Urothelium cell line (cell line): ENCODE data around the gene FFAR1.
"Not testable (repeated sequence)": the region's sequence is repeated elsewhere in the genome, so short reads cannot be mapped to it uniquely, and the experiment has no call there.

Source experiments
- DNase-seq: peaks from one replicate; pipeline ENCODE4 v3.0.0; 2011; ENCODE audit warnings: low spot score, mixed read lengths
- FAIRE-seq: peaks from 2 replicates; lab custom pipeline; 2011; peaks lifted over from hg19 to GRCh38; lab: Jason Lieb, UNC

Gene FFAR1

GRCh38 chr19:35359395-35359794, 11.7 kb downstream of the FFAR1 start:
- not testable (repeated sequence) for FAIRE-seq, DNase-seq

- not testable (repeated sequence) for FAIRE-seq
These were observed 12.4 kb downstream of the FFAR1 start for GRCh38 chr19:35360081-35360480.

GRCh38 chr19:35360880-35361420, 13.2 kb downstream of the FFAR1 start:
- FAIRE-seq (no peak), DNase-seq (no peak)

More at GRCh38 chr19:35360081-35360480, 12.4 kb downstream of the FFAR1 start:
- not testable (repeated sequence) for DNase-seq

- no peak for FAIRE-seq
- no peak for DNase-seq
These were observed 14.7 kb downstream of the FFAR1 start for GRCh38 chr19:35362261-35363000.

- DNase-seq (no peak), FAIRE-seq (no peak)
These were observed 15.4 kb downstream of the FFAR1 start for GRCh38 chr19:35363001-35363590.

- FAIRE-seq (no peak), DNase-seq (no peak)
These were observed 16.2 kb downstream of the FFAR1 start for GRCh38 chr19:35363711-35364425.

- no peak for FAIRE-seq
- no peak for DNase-seq
These were observed 17.6 kb downstream of the FFAR1 start for GRCh38 chr19:35365303-35365702.

GRCh38 chr19:35368378-35368777, 20.7 kb downstream of the FFAR1 start:
- FAIRE-seq: no peak

GRCh38 chr19:35369522-35369921, 21.8 kb downstream of the FFAR1 start:
- DNase-seq (no peak), FAIRE-seq (no peak)

More at GRCh38 chr19:35368378-35368777, 20.7 kb downstream of the FFAR1 start:
- no peak for DNase-seq

- DNase-seq (no peak), FAIRE-seq (no peak)
These were observed 23.0 kb downstream of the FFAR1 start, which contains the start of gene GPR42 for GRCh38 chr19:35370722-35371121. Gene GPR42 (plus strand): TSS chr19:35371068. CDS start chr19:35371360, 292 bp downstream.

- no peak for DNase-seq
- FAIRE-seq: no peak
These were observed 25.8 kb downstream of the FFAR1 start for GRCh38 chr19:35373492-35373891.

GRCh38 chr19:35374031-35374430, 26.3 kb downstream of the FFAR1 start:
- FAIRE-seq, DNase-seq: not testable (repeated sequence)

- FAIRE-seq (no peak), DNase-seq (no peak)
These were observed 28.0 kb downstream of the FFAR1 start for GRCh38 chr19:35375505-35376307.

GRCh38 chr19:35377656-35378055, 30.0 kb downstream of the FFAR1 start:
- DNase-seq (no peak), FAIRE-seq (no peak)

GRCh38 chr19:35378356-35378755, 30.7 kb downstream of the FFAR1 start:
- FAIRE-seq: no peak
- DNase-seq: no peak

- DNase-seq, FAIRE-seq: not testable (repeated sequence)
These were observed 31.8 kb downstream of the FFAR1 start for GRCh38 chr19:35379545-35379944.

GRCh38 chr19:35379992-35380391, 32.3 kb downstream of the FFAR1 start:
- DNase-seq: no peak
- no peak for FAIRE-seq

GRCh38 chr19:35380450-35381124, 32.9 kb downstream of the FFAR1 start:
- DNase-seq (no peak), FAIRE-seq (no peak)

- no peak for FAIRE-seq
- DNase-seq: no peak
These were observed 33.6 kb downstream of the FFAR1 start for GRCh38 chr19:35381318-35381717.

- DNase-seq (no peak), FAIRE-seq (no peak)
These were observed 34.2 kb downstream of the FFAR1 start for GRCh38 chr19:35381926-35382325.
